GM06990 (cell line): Measurements from ENCODE around the gene OCRL.
A peak's percentile ranks its signal among the peaks of the same experiment; 100 is the strongest.

Experiments
- DNase-seq: peaks from one replicate; pipeline ENCODE4 v3.0.0-alpha.2; 2011; ENCODE audit not compliant: insufficient read length; ENCODE audit errors: extremely low read depth
- H3K27me3 ChIP-seq: replicated peaks from 2 replicates; pipeline ENCODE4 v1.6.0; 2011; ENCODE audit warnings: low read length; ENCODE audit not compliant: control insufficient read depth, insufficient read depth
- H3K36me3 ChIP-seq: 2 replicates; pipeline ENCODE4 v1.5.1; 2011; ENCODE audit warnings: low read length; ENCODE audit not compliant: control insufficient read depth, insufficient read depth
- H3K4me3 ChIP-seq: replicated peaks from 2 replicates; pipeline ENCODE4 v1.5.1; 2011; ENCODE audit warnings: low read depth, mild to moderate bottlenecking, control low read depth, low read length
- CTCF ChIP-seq: IDR thresholded peaks from 2 replicates; pipeline ENCODE4 v1.5.1; 2011; ENCODE audit warnings: low read length, control low read depth, mild to moderate bottlenecking, inconsistent platforms; ENCODE audit not compliant: insufficient read depth, poor library complexity, severe bottlenecking

The OCRL gene

GRCh38 chrX:129600981-129601424 lies 60.9 kb downstream of the OCRL start:
- TF ChIP-seq CTCF: peak; percentile 79
- no peaks in the 10 kb centered on the region for H3K36me3 ChIP-seq
- H3K27me3 ChIP-seq: no peaks in the 10 kb centered on the region
- DNase-seq: no peak
- no peak overlapping the region for H3K4me3 ChIP-seq

GRCh38 chrX:129606918-129607317 lies 66.9 kb downstream of the OCRL start:
- DNase-seq: no peak
- Histone ChIP-seq H3K36me3 (no peaks in the 10 kb centered on the region), H3K4me3 (no peak overlapping the region), H3K27me3 (no peaks in the 10 kb centered on the region)
- TF ChIP-seq CTCF: peak; percentile 75

DNA sequence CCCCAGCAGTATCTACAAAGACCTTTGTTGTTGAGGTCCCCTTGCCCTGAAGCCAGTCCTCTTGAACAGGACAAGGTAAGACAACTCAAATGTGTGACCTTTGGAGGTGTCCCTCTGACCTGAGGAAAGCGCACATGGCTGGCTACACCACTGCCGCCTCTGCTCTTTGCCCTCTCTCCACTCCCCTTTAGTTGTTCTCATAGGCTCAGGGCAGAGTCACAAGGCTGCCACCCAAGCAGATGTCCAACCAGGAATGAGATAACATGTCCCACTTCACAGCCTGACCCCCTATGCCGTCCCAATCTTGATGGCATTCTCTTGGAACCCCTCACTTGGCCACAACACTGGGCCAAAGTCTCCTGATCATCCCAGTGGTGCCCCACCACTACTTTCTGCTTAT lies 68.4 kb downstream of the OCRL start:
- no peaks in the 10 kb centered on the region for H3K27me3 ChIP-seq
- DNase-seq: no peak
- no peak for TF ChIP-seq CTCF

DNA sequence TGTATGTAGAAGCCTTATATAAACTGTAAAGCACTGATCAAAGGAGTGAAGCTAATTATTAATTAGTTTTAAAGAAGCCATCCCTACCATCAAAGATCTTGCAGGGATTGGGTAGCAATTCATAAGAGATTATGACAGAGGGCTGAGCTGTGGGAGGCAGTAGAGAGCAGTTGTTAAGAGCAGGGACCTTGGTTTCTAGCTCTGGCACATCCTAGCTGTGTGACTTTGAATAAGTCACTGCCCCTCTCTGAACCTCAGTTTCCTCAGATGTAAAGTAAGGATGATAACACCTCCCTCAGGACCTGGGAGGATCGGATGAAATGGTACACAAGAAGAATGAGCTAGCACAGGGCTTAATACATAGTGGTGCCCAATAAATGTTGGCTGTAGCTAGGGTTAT lies 69.3 kb downstream of the OCRL start:
- Histone ChIP-seq H3K4me3 (no peak overlapping the region), H3K27me3 (no peaks in the 10 kb centered on the region), H3K36me3 (no peaks in the 10 kb centered on the region)
- no peak for DNase-seq
- peak; percentile 11 for TF ChIP-seq CTCF

More for the DNA sequence above, 68.4 kb downstream of the OCRL start:
- H3K4me3 ChIP-seq: no peak overlapping the region
- no peaks in the 10 kb centered on the region for H3K36me3 ChIP-seq

DNA sequence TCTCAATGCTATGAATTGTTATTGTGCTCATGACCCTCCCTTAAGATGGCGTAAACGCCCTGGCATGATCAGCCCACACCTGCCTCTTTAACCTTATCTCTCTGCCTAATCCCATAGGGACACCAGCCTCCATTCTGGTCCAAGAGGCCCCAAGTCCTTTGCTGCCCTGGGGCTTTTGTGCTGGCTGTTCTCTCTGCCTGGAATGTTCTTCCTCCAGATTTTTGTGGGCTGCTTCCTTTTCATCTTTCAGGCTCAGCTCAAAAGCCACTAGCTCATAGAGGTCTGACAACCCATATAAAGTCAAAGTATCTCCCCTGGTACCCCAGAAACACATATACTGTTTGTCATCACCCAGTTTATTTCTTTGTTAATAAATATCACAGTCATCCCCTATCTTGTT lies 72.3 kb downstream of the OCRL start:
- Histone ChIP-seq H3K4me3 (no peak overlapping the region), H3K27me3 (no peaks in the 10 kb centered on the region), H3K36me3 (no peaks in the 10 kb centered on the region)
- TF ChIP-seq CTCF: no peak
- no peak for DNase-seq

GRCh38 chrX:129613596-129613995 lies 73.5 kb downstream of the OCRL start:
- Histone ChIP-seq H3K4me3 (no peak overlapping the region), H3K36me3 (no peaks in the 10 kb centered on the region), H3K27me3 (no peaks in the 10 kb centered on the region)
- DNase-seq: no peak
- TF ChIP-seq CTCF: no peak
